ENCODE results near the gene IZUMO2. TPM values are rescaled to one million over a fixed set of nuclear protein-coding genes. Genes with fewer than 3 reads are reported as not detected.

The IZUMO2 gene
- total and polyA plus RNA-seq, 9 of the 15 experiments (the other 6 are each of a cell fraction or from before 2014, with no cell fraction given) = not detected

- peaks cover under 1 to 4% of the 10 kb centered on the region in 2 experiments; a peak in 1 of 5 replicates for H3K27me3 ChIP-seq (ENCODE audit: control insufficient read depth in 2 of 2, insufficient read depth in 2 of 2, low read length in 2 of 2)
- no peak overlapping the region for H3K4me3 ChIP-seq
- DNase-seq (ENCODE audit: extremely low read depth in 1 of 4, low spot score in 3 of 4) (peak in 3 of 4 experiments; percentile 42 to 84 (median 81)), ATAC-seq (peak; percentile 73), FAIRE-seq (no peak)
- CTCF ChIA-PET (ENCODE audit: low intra/inter-chr PET ratio) = no interaction called here
- BruUV-seq (replicated peaks) = no TSS peak
- H4K20me1 ChIP-seq (replicated peaks; ENCODE audit: control insufficient read depth, insufficient read depth, low read length) = no peaks in the 10 kb centered on the region; the same call in 1 of the 2 replicates
- in situ Hi-C loops (cut with MboI) = no loop called here
- no peak overlapping the region for H3K4me2 ChIP-seq (ENCODE audit: insufficient read depth, low read length)
- H3K27ac ChIP-seq (ENCODE audit: extremely low read depth, low read depth, low read length) = no peak overlapping the region
- WGBS (ENCODE audit: insufficient coverage, low coverage, missing lambda C conversion rate) = 12% methylated on average over 23 of the region's 49 CpGs
- POLR2A ChIA-PET = no interaction called here
- H3K79me2 ChIP-seq (ENCODE audit: control insufficient read depth, insufficient read depth, low read length) = no peaks in the 10 kb centered on the region
- H3K4me1 ChIP-seq (replicated peaks in 1 of 2; ENCODE audit: control insufficient read depth in 2 of 2, insufficient read depth in 2 of 2, low read length in 2 of 2) = peaks cover 0 to 18% of the 10 kb centered on the region in 2 experiments; a peak in 2 of 5 replicates
- no peaks in the 10 kb centered on the region for H3K9me1 ChIP-seq (ENCODE audit: control insufficient read depth, insufficient read depth, low read length)
- no peaks in the 10 kb centered on the region for H3K36me3 ChIP-seq (ENCODE audit: control insufficient read depth, insufficient read depth, low read length)
- no peak overlapping the region for H2AFZ ChIP-seq (ENCODE audit: low read depth, low read length)
- intact Hi-C loops (cut with micrococcal nuclease) = no loop called here
- no peak overlapping the region for H3K9ac ChIP-seq (ENCODE audit: insufficient read depth in 1 of 2, low read depth in 2 of 2, low read length in 2 of 2)
- H3K9me3 ChIP-seq (replicated peaks; ENCODE audit: control insufficient read depth, insufficient read depth, low read depth, low read length) = no peaks in the 10 kb centered on the region
- TF ChIP-seq NRF1 (conservative IDR thresholded peaks at IDR 0.05 in 1 of 2, IDR thresholded peaks at IDR 0.05 in 1 of 2) (peak in 1 of 2 experiments; percentile 16; a peak in 1 of 4 replicates), MGA (IDR thresholded peaks at IDR 0.05) (no peak), E2F6 (IDR thresholded peaks at IDR 0.05; ENCODE audit: borderline replicate concordance in 1 of 2, extremely low read depth in 1 of 2, insufficient read depth in 1 of 2, insufficient read length in 1 of 2, low read depth in 1 of 2, low read length in 1 of 2, poor library complexity in 1 of 2, severe bottlenecking in 1 of 2) (peak in 1 of 2 experiments; percentile 76), CREM (IDR thresholded peaks at IDR 0.05; ENCODE audit: low read depth) (peak; percentile 62), SRSF1 (IDR thresholded peaks at IDR 0.05; ENCODE audit: low read depth, low read length) (no peak)
These were observed 42.0 kb upstream of the IZUMO2 start for GRCh38 chr19:50204811-50205675.
